Loucy (cell line): Measurements from ENCODE around the gene RIPK4.

Experiments
- EZH2phosphoT487 ChIP-seq: fragments of 200-600 bp; IDR thresholded peaks from 2 replicates; pipeline ENCODE4 v1.6.1; 2018; ENCODE audit warnings: antibody characterized with exemption, mild to moderate bottlenecking, moderate library complexity, borderline replicate concordance
- TF ChIP-seq, protein P1 (sequence below): fragments of 200-600 bp; sonication (generic); conservative IDR thresholded peaks from 2 replicates; pipeline ENCODE4 v1.5.1; 2014; ENCODE audit warnings: mild to moderate bottlenecking, antibody characterized with exemption, low read length

DNA sequence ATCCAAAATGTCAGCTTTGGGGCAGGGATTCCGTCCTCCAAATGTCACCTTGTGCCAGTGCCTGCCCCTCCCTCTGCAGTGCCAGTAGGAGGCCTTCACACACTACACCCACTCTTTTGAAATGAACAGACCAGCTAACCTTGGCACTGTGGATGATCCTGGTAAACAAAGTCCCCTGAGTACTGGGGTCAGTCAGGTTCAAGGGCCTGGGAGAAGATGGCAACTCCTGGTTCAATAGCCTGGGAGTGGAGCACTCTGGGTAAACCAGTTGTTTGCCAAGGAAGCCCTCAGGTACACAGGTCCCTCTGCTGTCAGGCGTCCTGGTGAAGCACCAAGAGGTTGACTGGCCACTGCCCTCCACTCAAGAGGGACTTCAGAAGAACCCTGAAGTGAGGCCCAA is 30.4 kb downstream of the RIPK4 start:
- TF ChIP-seq, protein P1, sequence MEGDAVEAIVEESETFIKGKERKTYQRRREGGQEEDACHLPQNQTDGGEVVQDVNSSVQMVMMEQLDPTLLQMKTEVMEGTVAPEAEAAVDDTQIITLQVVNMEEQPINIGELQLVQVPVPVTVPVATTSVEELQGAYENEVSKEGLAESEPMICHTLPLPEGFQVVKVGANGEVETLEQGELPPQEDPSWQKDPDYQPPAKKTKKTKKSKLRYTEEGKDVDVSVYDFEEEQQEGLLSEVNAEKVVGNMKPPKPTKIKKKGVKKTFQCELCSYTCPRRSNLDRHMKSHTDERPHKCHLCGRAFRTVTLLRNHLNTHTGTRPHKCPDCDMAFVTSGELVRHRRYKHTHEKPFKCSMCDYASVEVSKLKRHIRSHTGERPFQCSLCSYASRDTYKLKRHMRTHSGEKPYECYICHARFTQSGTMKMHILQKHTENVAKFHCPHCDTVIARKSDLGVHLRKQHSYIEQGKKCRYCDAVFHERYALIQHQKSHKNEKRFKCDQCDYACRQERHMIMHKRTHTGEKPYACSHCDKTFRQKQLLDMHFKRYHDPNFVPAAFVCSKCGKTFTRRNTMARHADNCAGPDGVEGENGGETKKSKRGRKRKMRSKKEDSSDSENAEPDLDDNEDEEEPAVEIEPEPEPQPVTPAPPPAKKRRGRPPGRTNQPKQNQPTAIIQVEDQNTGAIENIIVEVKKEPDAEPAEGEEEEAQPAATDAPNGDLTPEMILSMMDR = no peak
- TF ChIP-seq EZH2phosphoT487 = no peak
